Putamen (tissue), 1 donor: Measurements from ENCODE around the gene OXGR1.
A peak's percentile ranks its signal among the peaks of the same experiment; 100 is the strongest.
"Not testable (repeated sequence)": the region's sequence is repeated elsewhere in the genome, so short reads cannot be mapped to it uniquely, and the experiment has no call there.

Source experiments
- DNase-seq: peaks from one replicate; pipeline ENCODE4 v3.0.0-alpha.2; 2016; ENCODE audit warnings: low spot score

The OXGR1 gene

GRCh38 chr13:97005625-97006262 lies 11.5 kb upstream of the OXGR1 start:
- DNase-seq, result no peak

- DNase-seq, result no peak
Observed at GRCh38 chr13:97004886-97005285, 10.6 kb upstream of the OXGR1 start.

GRCh38 chr13:97004096-97004876 lies 10.0 kb upstream of the OXGR1 start:
- DNase-seq, result no peak

DNA sequence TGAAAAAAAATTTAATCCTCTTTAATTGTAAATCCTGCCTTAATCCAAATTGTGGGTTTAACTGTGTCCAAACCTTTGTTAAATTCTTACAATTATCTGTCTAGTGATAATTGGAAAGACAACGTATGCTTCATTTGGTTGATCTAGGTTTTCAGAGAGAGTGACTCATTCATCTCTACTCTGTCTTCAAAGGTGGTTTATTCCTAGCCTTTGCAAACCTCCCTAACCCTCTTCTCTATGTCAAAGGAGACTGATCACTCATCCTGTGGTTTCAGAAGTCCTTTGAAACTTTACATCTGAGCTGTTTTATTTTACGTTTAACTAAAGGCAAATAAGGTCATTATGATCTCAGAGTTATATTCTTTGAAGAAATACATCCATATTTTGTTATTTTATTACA lies 8.8 kb upstream of the OXGR1 start:
- no peak for DNase-seq

DNA sequence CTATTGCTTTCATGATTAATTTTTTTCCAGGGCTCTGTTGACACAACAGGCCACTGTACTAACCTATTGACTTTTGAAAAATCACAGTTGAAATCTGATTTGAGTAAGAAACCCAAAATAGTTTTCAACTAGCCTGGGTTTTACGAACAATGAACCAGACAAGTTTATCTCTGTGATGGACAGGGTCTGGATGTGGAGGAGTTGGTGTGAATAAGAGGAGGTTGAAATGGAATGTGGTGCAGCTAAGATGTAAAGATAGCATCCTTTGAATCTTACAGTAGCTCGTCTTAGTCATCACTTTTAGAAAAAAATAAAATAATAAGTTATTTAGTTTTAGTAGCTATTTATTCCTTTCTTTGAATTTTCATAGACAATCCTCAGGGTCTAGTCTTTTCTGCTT lies 8.3 kb upstream of the OXGR1 start:
- DNase-seq, result no peak

- no peak for DNase-seq
Observed at GRCh38 chr13:97001636-97002035, 7.4 kb upstream of the OXGR1 start.

DNA sequence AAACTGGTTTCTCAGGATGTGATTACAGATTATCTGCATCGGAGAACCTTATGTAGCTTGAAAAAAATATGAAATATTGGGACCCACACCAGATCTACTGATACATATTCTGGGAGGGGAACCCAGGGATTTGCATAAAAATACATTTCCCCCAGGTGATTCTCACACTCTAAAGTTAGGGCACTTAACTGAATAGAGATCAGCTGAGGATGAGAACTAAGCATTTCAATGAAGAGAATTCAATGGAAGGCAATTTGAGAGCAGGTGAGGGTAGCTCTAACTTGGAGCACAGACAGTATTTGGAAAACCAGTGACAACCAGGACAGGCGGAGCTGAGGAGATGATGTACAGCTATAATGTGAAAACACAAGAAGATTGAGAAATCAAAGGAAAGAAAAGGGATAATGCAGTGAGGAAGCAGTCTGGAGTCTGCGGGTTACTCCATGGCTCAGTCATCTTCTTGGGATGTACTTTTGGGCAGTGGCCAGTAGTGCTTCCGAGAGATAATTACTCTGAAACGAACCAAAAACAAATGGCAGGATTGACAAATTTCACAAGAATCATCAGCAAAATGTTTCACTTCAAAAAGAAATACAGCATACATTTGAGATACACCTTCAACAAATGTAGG lies 6.1 kb upstream of the OXGR1 start:
- no peak for DNase-seq

DNA sequence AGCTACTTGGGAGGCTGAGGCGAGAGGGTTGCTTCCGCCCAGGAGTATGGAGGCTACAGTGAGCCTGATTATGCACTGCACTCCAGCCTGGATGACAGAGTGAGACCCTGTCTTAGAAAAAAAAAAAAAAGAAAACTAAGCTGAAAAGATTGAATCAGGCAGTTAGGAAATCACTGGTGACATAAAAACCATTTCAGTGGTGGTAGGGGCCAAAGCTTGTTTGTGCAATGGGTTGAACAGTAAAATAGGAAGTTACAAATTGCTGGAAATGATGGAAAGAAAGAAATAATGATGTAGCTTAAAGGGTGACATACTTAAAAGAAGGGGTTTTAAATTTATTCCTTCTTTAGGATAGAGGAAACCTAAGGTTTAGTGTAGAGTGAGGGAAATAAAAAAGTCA lies 4.8 kb upstream of the OXGR1 start:
- no peak for DNase-seq

GRCh38 chr13:96998051-96998450 lies 3.8 kb upstream of the OXGR1 start:
- DNase-seq, result no peak

- DNase-seq, result no peak
Observed at GRCh38 chr13:96996886-96997285, 2.6 kb upstream of the OXGR1 start.

- DNase-seq, result no peak
Observed at GRCh38 chr13:96996107-96996506, 1.8 kb upstream of the OXGR1 start.

DNA sequence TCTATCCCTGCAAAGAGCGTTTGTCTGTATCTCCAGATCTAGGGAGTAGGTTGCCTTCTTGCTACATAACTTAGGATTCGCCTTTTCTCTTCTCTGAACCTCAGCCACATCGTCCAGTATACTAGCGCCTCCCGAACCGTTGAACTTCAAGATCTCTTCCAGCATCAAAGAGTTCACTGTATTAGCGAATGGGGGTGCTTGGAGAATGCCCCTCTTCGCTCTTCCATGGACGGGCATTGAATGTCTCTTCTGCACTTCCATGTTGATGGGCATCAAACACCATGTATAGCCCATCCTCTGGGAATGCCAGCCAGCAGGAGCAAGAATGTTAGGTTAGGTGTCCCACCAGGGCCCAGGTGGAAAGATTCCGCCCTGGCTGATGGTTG lies 575 bp upstream of the OXGR1 start:
- DNase-seq, result no peak

- DNase-seq, result no peak
Observed at GRCh38 chr13:96993634-96994016, 651 bp downstream of the OXGR1 start.

DNA sequence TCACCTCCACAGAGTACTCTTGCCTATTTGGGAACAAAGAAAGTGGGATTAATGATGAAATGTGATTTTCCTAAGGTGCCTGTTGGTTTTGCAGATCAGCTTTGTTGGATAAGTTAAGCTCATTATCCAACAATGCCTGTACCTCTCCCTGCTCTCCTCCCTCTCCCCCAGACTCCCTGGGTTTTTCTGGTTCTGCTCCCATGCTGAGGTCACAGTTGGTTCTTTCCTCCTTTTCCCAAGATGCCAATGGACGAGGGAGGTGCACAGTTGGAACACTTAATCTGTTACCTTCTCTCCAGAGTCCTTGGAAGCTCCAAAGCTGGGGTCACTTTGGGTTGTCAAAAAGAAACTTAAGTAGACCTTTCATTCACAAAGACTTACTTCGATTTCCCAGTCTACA lies 1.6 kb downstream of the OXGR1 start:
- DNase-seq, result no peak

- DNase-seq, result no peak
Observed at GRCh38 chr13:96991072-96991471, 3.2 kb downstream of the OXGR1 start.

DNA sequence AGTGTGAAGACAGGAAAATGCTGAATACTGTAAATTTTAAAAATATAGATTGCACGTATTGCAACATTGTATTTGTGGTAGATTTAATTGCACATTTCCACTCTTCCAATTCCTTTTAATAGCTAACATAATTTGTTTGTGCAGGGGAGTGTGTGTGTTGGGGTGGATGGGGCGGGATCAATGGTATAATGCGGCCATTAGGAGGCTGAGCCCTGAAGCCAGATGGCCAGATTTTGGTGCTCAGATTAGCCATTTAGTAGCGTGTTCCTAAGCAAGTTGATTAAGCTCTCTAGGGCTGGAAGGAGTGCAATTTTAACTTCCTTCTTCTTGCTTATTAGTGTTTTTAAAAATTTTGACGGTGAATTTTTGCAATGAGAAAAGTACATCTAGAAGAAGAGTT lies 5.8 kb downstream of the OXGR1 start:
- DNase-seq, result no peak

DNA sequence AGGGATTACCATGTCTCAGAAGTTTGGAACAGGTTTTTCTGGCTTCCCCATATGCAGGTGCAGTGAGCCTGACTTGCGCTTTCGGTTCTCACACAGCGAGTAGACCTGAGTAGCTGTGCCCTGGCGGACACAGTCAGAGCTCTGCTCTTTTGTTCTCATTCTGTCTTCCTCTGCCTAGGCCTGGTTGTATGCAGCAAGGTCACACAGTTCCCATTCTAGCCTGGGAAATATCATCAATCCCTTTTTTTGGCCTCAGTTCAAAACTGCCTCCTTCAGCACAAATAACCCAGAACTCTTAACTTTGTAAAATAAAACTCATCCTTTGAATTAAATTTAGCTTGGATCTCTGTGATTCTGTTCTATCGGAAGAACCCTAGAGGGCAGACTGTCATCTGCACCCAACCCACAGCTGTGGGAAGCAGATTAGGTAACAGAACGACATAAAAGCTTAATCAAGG lies 10.2 kb downstream of the OXGR1 start:
- peak; percentile 37 for DNase-seq

DNA sequence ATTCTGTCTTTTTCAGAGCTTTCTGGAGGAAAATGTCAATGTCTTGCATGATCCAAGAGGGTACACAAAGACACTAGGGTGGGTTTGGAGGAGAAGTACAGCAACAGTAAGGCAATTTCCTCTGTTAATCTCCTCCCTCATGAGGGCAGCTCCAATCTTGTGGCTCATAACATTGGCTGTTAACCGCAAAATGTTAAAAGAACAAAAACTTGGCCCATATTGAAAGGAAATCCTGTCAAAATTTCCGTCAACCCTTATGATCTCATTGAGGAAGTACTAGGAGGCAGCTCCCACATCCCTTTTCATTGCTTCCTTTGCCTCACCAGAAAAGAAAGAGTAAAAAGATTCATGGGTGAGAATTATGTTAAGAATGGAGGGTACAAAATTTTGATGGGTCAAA lies 11.6 kb downstream of the OXGR1 start:
- no peak for DNase-seq

GRCh38 chr13:96979861-96980260 lies 14.4 kb downstream of the OXGR1 start:
- not testable (repeated sequence) for DNase-seq

DNA sequence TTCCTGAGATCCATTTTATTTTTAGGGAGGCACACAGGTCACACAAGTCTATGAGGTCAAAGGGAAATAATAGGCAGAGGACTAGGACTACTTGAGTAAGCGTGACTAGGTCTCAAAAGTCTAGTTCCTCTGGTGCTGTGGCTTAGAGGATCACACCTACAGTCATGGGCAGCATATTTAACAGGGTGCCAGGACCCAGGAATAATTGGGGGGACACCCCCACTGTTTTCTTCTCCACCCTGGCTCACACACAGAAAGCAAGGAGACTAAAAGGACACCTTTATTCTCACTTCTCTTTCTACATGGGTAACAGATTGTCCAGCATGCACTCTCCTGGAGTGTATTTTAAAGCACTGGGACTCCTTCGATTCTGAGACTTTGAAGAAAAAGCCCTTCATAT lies 26.2 kb downstream of the OXGR1 start:
- DNase-seq, result no peak

GRCh38 chr13:96967248-96967745 lies 27.0 kb downstream of the OXGR1 start:
- DNase-seq, result no peak

DNA sequence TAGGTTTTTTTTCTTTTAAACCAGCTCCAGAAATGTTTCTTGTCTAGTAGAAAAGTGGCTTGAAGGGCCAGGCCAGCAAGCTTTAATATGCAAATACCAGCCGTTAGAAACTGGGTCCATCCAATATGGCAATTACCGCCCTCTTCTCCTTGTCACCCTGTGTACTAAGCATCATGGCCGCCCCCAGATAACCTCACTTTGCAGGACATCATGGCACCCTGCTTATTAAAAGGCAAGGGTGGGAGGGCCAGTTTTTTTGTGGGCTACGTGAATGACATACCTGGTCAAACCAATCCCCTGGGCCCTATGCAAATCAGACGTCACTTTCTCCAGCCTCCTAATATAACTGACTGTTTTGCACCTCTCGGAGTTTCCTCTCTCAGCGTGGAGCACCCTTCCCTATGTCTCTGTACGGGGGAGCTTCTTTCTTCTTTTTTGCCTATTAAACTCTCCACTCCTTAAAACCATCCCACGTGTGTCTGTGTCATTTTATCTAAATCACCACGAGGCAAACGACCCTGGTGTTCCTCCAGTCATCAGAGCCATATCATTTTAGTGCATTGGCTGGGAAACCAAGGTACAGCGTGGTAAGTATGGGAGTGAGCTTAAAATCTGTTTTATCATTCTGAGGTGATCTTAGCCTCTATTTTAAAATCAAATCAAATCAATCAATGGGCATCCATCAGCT lies 27.7 kb downstream of the OXGR1 start:
- DNase-seq, result no peak
